GM04503 (cell line): ENCODE results near the gene TMEM161A.
"Not testable (repeated sequence)": the region's sequence is repeated elsewhere in the genome, so short reads cannot be mapped to it uniquely, and the experiment has no call there.

Source experiments
- DNase-seq: peaks from one replicate; pipeline ENCODE4 v3.0.0-alpha.2; 2012; ENCODE audit warnings: low read depth

Gene TMEM161A

GRCh38 chr19:19138109-19138981 is at the start of gene TMEM161A:
TSS of gene TMEM161A (minus strand) at chr19:19138478. CDS start at chr19:19138428, 50 bp downstream.
- DNase-seq = peak; percentile 97

- no peak for DNase-seq
Measured at GRCh38 chr19:19186742-19187141, 48.5 kb upstream of the TMEM161A start.

- no peak for DNase-seq
Measured at GRCh38 chr19:19185853-19186740, 47.8 kb upstream of the TMEM161A start.

GRCh38 chr19:19181488-19181998 is 43.3 kb upstream of the TMEM161A start:
- no peak for DNase-seq

GRCh38 chr19:19179548-19180441 is 41.5 kb upstream of the TMEM161A start:
- no peak for DNase-seq

- no peak for DNase-seq
Measured at GRCh38 chr19:19176950-19177349, 38.7 kb upstream of the TMEM161A start.

- DNase-seq = not testable (repeated sequence)
Measured at GRCh38 chr19:19173243-19173642, 35.0 kb upstream of the TMEM161A start.

- DNase-seq = no peak
Measured at GRCh38 chr19:19171821-19172532, 33.7 kb upstream of the TMEM161A start.

GRCh38 chr19:19170873-19171672 is 32.8 kb upstream of the TMEM161A start:
- DNase-seq = no peak

GRCh38 chr19:19170053-19170872 is 32.0 kb upstream of the TMEM161A start, which contains the start of gene MEF2B:
TSS of gene MEF2B (minus strand) at chr19:19170263. CDS start at chr19:19150735, 19,528 bp downstream.
- no peak for DNase-seq

GRCh38 chr19:19169236-19170052 is 31.2 kb upstream of the TMEM161A start:
- no peak for DNase-seq

- no peak for DNase-seq
Measured at GRCh38 chr19:19167612-19168011, 29.3 kb upstream of the TMEM161A start.

GRCh38 chr19:19165396-19165795 is 27.1 kb upstream of the TMEM161A start:
- no peak for DNase-seq

GRCh38 chr19:19162495-19162894 is 24.2 kb upstream of the TMEM161A start:
- DNase-seq = no peak

- no peak for DNase-seq
Measured at GRCh38 chr19:19160461-19161035, 22.3 kb upstream of the TMEM161A start.

- no peak for DNase-seq
Measured at GRCh38 chr19:19159534-19159933, 21.3 kb upstream of the TMEM161A start.

- DNase-seq = no peak
Measured at GRCh38 chr19:19157808-19158207, 19.5 kb upstream of the TMEM161A start.
